HG03159 (cell line): ENCODE data around the gene ZPBP2.
"Not testable (repeated sequence)": the region's sequence is repeated elsewhere in the genome, so short reads cannot be mapped to it uniquely, and the experiment has no call there.

ENCODE experiments used
- ATAC-seq: cut with Tn5 transposase; IDR thresholded peaks from one replicate; pipeline ENCODE4 v1.9.1; 2021; ENCODE audit warnings: mild to moderate bottlenecking, moderate library complexity; ENCODE audit not compliant: unreplicated experiment

Gene ZPBP2

GRCh38 chr17:39867880-39868553, at the start of gene ZPBP2:
Gene ZPBP2, plus strand, starts transcription at chr17:39868202. Its CDS starts 153 bp downstream, at chr17:39868355.
- ATAC-seq, result peak; percentile 21

GRCh38 chr17:39818358-39819000, 49.5 kb upstream of the ZPBP2 start:
- ATAC-seq, result no peak

DNA sequence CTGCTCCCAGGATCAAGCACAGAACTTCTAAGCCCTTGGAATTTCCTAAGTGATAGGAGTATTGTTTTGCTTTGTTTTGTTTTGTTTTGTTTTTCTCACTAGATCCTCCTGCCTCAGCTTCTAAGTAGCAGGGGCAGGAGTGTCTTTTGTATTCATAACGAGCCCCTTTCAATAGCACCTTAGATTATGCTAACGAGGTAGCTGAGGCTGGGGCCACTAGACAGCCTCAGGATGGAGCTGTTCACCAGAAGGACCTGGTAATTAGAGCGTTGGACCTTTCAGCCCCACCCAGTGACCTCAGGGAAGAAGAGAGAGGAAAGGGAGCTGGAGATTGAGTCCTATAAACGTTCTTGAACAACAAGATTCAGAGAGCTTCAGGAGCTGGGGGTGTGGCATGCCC, 47.5 kb upstream of the ZPBP2 start:
- no peak for ATAC-seq

DNA sequence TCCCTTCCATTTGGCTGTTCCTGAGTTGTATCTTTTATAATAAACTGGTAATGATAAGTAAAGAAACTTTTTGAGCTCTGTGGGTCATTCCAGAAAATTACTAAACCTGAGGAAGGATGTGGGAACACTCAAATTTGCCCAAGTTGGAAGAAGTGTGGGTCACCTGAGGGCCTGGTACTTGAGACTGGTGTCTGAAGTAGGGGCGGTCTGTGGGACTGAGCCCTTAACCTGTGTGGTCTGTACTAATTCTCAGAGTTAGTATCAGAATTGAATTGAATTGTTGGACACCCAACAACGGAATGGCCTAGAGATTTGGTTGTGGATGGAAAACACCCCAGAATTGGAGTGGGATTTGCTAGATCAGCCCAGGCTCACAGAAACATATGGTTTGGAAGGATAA, 47.0 kb upstream of the ZPBP2 start:
- ATAC-seq, result no peak

- no peak for ATAC-seq
These were observed 46.0 kb upstream of the ZPBP2 start for GRCh38 chr17:39822051-39822451.

GRCh38 chr17:39823407-39824054, 44.5 kb upstream of the ZPBP2 start:
- ATAC-seq, result no peak

- ATAC-seq, result no peak
These were observed 41.7 kb upstream of the ZPBP2 start for GRCh38 chr17:39826334-39826733.

DNA sequence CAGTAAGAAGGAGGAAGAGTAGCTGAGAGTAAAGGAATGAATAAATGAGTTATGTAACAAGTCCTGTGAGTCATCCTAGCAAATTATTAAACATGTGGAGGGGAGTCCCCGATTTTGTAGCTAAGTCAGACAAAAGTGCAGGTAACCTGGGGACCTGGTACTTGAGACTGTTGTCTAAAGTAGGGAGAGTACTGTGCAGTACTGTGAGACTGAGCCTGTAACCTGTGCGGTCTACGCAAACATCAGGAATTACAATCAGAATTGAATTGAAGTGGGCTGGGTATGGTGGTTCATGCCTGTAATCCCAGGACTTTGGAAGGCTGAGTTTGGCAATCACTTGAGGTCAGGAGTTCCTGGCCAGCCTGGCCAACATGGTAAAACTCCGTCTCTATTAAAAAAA, 39.6 kb upstream of the ZPBP2 start:
- ATAC-seq, result no peak

- ATAC-seq, result no peak
These were observed 36.4 kb upstream of the ZPBP2 start for GRCh38 chr17:39831588-39831987.

DNA sequence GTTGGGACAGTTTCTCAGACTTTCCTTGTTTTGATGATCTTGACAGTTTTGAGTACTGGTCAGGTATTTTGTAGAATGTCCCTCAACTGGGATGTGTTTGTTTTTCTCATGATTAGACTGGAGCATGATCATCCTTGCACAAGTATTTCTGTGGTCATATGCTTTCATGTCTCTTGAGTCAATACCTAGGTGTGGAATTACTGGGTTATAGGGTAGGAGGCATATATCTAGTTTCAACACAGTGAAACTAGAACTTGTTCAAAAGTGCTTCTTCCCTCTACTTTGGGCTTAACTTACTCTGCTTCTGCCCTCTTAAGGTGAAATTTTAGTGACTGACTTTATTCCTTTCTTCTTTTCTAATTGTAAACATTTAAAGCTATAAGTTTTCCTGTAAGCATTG, 34.0 kb upstream of the ZPBP2 start:
- no peak for ATAC-seq

DNA sequence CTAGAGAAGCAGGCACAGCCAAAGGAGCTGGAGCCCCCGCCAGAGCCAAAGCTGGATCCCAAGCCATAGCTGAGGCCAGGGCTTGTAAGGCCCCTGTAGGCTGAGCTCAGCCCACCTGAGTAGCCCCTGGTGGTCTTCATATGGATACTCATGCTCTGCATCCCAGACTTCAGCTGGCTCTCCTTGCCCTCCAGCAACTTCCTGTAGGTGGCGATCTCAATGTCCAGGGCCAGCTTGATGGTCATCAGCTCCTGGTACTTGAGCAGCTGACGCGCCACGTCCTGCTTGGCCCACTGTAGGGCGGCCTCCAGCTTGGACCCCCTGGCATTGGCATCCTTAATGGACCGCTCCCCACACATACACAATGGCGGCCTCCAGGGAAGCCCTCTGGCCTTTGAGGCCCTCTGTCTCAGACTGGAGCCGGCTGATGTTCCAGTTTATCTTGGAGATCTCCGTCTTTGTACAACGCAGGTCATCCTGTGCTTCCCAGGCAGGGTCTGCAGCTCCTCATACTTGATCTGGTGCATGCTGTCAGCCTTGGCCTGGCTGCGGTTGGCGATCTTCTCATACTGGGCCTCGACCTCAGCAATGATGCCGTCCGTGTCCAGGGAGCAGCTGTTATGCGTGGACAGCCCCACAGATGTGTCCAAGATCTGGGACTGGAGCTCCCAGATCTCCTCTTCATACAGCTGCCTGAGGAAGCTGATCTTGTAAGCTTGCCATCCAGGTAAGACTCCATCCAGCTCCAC, 32.8 kb upstream of the ZPBP2 start:
- no peak for ATAC-seq

- no peak for ATAC-seq
These were observed 31.9 kb upstream of the ZPBP2 start for GRCh38 chr17:39836117-39836516.

GRCh38 chr17:39838057-39838456, 29.9 kb upstream of the ZPBP2 start:
- ATAC-seq, result no peak

- no peak for ATAC-seq
These were observed 29.2 kb upstream of the ZPBP2 start for GRCh38 chr17:39838784-39839183.

GRCh38 chr17:39841134-39841683, 26.8 kb upstream of the ZPBP2 start:
- no peak for ATAC-seq

- ATAC-seq, result no peak
These were observed 22.8 kb upstream of the ZPBP2 start for GRCh38 chr17:39845052-39845846.

GRCh38 chr17:39846205-39846604, 21.8 kb upstream of the ZPBP2 start:
- ATAC-seq, result no peak

DNA sequence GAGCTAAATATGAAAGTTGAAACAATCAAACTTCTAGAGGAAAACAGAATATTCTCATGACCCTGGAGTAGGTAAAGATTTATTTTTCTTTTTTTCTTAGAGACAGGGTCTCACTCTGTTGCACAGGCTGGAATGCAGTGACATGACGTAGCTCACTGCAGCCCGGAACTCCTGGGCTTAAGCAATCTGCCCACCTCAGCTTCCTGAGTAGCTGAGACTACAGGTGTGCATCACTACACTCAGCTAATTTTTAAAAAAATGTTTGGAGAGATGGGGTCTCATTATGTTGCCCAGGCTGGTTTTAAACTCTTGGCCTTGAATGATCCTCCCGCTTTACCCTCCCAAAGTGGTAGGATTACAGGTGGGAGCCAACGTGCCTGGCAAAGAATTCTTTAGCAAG, 19.4 kb upstream of the ZPBP2 start:
- ATAC-seq, result no peak

GRCh38 chr17:39850186-39850585, 17.8 kb upstream of the ZPBP2 start:
- ATAC-seq, result not testable (repeated sequence)

DNA sequence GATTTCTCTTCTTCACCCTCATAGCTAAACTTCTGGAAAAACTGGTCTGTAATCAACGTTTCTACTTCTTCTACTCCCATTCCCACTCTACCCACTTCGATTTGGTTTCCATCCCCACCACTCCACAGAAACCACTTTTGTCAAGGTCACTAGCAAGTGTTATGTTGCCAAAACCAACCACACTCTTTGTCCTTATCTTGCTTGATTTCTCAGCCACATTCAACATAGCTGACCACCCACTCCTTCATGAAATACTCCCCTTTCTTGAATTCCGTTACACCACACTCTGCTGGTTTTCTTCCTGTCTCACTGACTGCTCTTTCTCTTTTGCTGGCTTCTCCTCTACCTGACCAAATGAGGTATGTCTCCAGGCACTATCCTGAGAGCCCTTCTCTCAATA, 15.8 kb upstream of the ZPBP2 start:
- no peak for ATAC-seq
